HL-60 (cell line): Measurements from ENCODE around the gene GLUL.

Experiments
- GABPA ChIP-seq: IDR thresholded peaks from 2 replicates; pipeline ENCODE4 v1.6.1; 2012; ENCODE audit warnings: low read depth
- POLR2AphosphoS5 ChIP-seq: IDR thresholded peaks from 2 replicates; pipeline ENCODE4 v1.6.1; 2012; ENCODE audit warnings: low read depth
- SPI1 ChIP-seq: IDR thresholded peaks from 2 replicates; pipeline ENCODE4 v1.6.1; 2012; ENCODE audit warnings: low read depth, mild to moderate bottlenecking, borderline replicate concordance
- TF ChIP-seq, protein P1 (sequence below): IDR thresholded peaks from one replicate; pipeline ENCODE4 v1.5.1; 2011; ENCODE audit warnings: low read length, control low read depth, inconsistent platforms; ENCODE audit not compliant: insufficient read depth
- TF ChIP-seq, protein P2 (sequence below): IDR thresholded peaks from 2 replicates; pipeline ENCODE4 v1.6.1; 2012; ENCODE audit warnings: low read depth; ENCODE audit not compliant: insufficient replicate concordance

DNA sequence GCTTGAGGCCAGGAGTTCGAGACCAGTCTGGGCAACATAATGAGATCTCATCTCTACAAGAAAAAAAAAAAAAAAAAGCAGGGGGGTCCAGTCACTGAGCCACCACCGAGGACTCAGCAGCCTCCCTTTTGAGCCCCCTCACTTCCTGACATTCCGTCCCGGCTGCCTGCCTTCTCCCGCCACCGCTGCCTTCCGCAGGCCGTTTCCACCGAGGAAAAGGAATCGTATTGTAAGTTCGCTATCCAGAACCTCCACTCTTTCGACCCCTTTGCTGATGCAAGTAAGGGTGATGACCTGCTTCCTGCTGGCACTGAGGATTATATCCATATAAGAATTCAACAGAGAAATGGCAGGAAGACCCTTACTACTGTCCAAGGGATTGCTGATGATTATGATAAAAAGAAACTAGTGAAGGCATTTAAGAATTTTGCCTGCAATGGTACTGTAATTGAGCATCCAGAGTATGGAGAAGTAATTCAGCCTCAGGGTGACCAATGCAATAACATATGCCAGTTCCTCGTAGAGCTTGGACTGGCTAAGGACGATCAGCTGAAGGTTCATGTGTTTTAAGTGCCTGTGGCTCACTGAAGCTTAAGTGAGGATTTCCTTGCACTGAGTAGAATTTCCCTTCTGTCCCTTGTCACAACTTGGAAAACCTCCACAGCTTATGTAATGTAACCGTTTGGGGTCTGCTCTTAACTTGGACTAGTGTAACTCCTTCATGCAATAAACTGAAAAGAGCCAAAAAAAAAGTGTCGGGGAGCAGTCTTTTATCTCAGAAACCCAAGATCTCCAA is 55.6 kb downstream of the GLUL start:
- TF ChIP-seq POLR2AphosphoS5 (no peak), GABPA (no peak), SPI1 (peak; percentile 5; the same call in 1 of the 2 replicates)
- TF ChIP-seq, protein P1, sequence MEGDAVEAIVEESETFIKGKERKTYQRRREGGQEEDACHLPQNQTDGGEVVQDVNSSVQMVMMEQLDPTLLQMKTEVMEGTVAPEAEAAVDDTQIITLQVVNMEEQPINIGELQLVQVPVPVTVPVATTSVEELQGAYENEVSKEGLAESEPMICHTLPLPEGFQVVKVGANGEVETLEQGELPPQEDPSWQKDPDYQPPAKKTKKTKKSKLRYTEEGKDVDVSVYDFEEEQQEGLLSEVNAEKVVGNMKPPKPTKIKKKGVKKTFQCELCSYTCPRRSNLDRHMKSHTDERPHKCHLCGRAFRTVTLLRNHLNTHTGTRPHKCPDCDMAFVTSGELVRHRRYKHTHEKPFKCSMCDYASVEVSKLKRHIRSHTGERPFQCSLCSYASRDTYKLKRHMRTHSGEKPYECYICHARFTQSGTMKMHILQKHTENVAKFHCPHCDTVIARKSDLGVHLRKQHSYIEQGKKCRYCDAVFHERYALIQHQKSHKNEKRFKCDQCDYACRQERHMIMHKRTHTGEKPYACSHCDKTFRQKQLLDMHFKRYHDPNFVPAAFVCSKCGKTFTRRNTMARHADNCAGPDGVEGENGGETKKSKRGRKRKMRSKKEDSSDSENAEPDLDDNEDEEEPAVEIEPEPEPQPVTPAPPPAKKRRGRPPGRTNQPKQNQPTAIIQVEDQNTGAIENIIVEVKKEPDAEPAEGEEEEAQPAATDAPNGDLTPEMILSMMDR: no peak
- TF ChIP-seq, protein P2, sequence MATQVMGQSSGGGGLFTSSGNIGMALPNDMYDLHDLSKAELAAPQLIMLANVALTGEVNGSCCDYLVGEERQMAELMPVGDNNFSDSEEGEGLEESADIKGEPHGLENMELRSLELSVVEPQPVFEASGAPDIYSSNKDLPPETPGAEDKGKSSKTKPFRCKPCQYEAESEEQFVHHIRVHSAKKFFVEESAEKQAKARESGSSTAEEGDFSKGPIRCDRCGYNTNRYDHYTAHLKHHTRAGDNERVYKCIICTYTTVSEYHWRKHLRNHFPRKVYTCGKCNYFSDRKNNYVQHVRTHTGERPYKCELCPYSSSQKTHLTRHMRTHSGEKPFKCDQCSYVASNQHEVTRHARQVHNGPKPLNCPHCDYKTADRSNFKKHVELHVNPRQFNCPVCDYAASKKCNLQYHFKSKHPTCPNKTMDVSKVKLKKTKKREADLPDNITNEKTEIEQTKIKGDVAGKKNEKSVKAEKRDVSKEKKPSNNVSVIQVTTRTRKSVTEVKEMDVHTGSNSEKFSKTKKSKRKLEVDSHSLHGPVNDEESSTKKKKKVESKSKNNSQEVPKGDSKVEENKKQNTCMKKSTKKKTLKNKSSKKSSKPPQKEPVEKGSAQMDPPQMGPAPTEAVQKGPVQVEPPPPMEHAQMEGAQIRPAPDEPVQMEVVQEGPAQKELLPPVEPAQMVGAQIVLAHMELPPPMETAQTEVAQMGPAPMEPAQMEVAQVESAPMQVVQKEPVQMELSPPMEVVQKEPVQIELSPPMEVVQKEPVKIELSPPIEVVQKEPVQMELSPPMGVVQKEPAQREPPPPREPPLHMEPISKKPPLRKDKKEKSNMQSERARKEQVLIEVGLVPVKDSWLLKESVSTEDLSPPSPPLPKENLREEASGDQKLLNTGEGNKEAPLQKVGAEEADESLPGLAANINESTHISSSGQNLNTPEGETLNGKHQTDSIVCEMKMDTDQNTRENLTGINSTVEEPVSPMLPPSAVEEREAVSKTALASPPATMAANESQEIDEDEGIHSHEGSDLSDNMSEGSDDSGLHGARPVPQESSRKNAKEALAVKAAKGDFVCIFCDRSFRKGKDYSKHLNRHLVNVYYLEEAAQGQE: no peak
